ENCODE data around the gene CORO1C.

Gene CORO1C

GRCh38 chr12:108668063-108668462 is 63.3 kb downstream of the CORO1C start:
- Histone ChIP-seq H3K9ac (no peak overlapping the region), H3K4me1 (peaks cover 46% of the 10 kb centered on the region), H3K79me2 (peaks cover 25% of the 10 kb centered on the region), H3K4me2 (ENCODE audit: low read length) (peak overlapping the region; percentile 8), H3K27me3 (ENCODE audit: control insufficient read depth, insufficient read depth, low read length) (no peaks in the 10 kb centered on the region), H3K4me3 (ENCODE audit: low read depth, low read length) (no peak overlapping the region), H2AFZ (no peak overlapping the region), H3K27ac (peak overlapping the region; percentile 78), H3K36me3 (ENCODE audit: control insufficient read depth, insufficient read depth, low read length) (no peaks in the 10 kb centered on the region), H3K9me3 (ENCODE audit: control insufficient read depth, low read length) (no peaks in the 10 kb centered on the region)
- TF ChIP-seq, protein P1, sequence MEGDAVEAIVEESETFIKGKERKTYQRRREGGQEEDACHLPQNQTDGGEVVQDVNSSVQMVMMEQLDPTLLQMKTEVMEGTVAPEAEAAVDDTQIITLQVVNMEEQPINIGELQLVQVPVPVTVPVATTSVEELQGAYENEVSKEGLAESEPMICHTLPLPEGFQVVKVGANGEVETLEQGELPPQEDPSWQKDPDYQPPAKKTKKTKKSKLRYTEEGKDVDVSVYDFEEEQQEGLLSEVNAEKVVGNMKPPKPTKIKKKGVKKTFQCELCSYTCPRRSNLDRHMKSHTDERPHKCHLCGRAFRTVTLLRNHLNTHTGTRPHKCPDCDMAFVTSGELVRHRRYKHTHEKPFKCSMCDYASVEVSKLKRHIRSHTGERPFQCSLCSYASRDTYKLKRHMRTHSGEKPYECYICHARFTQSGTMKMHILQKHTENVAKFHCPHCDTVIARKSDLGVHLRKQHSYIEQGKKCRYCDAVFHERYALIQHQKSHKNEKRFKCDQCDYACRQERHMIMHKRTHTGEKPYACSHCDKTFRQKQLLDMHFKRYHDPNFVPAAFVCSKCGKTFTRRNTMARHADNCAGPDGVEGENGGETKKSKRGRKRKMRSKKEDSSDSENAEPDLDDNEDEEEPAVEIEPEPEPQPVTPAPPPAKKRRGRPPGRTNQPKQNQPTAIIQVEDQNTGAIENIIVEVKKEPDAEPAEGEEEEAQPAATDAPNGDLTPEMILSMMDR (IDR thresholded peaks at IDR 0.05) = no peak

DNA sequence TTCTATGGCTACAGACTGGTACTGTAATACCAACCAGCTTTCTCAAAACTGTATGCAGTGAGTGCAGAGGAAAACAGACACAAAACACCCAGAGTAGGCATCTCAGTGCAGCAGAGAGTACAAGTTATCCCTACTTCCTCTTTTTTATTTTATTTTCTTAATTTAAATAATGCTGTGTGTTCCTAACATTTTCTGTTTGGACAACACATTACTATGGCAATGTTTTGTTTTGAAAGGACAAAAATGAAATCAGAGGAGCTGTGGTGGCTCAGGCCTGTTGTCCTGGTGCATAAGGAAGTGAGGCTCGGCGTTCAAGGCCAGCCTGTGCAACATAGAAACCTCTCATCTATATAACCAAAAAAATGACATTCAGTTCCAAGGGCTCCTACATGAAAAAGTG is 64.0 kb downstream of the CORO1C start:
- Histone ChIP-seq H3K27ac (peak overlapping the region; percentile 78), H2AFZ (no peak overlapping the region), H3K79me2 (peaks cover 24% of the 10 kb centered on the region), H3K4me3 (ENCODE audit: low read depth, low read length) (no peak overlapping the region), H3K4me2 (ENCODE audit: low read length) (no peak overlapping the region), H3K27me3 (ENCODE audit: control insufficient read depth, insufficient read depth, low read length) (no peaks in the 10 kb centered on the region), H3K9me3 (ENCODE audit: control insufficient read depth, low read length) (no peaks in the 10 kb centered on the region), H3K4me1 (peaks cover 46% of the 10 kb centered on the region), H3K36me3 (ENCODE audit: control insufficient read depth, insufficient read depth, low read length) (no peaks in the 10 kb centered on the region), H3K9ac (no peak overlapping the region)
- TF ChIP-seq, protein P1 (IDR thresholded peaks at IDR 0.05) = no peak

GRCh38 chr12:108666401-108666881 is 64.9 kb downstream of the CORO1C start:
- Histone ChIP-seq H3K4me2 (ENCODE audit: low read length) (peak overlapping the region; percentile 11), H3K4me3 (ENCODE audit: low read depth, low read length) (no peak overlapping the region), H2AFZ (no peak overlapping the region), H3K27ac (peak overlapping the region; percentile 78), H3K9me3 (ENCODE audit: control insufficient read depth, low read length) (no peaks in the 10 kb centered on the region), H3K4me1 (peaks cover 44% of the 10 kb centered on the region), H3K79me2 (peaks cover 23% of the 10 kb centered on the region), H3K36me3 (ENCODE audit: control insufficient read depth, insufficient read depth, low read length) (no peaks in the 10 kb centered on the region), H3K9ac (no peak overlapping the region), H3K27me3 (ENCODE audit: control insufficient read depth, insufficient read depth, low read length) (no peaks in the 10 kb centered on the region)
- TF ChIP-seq, protein P1 (IDR thresholded peaks at IDR 0.05) = no peak

GRCh38 chr12:108665608-108666202 is 65.6 kb downstream of the CORO1C start:
- Histone ChIP-seq H3K4me3 (ENCODE audit: low read depth, low read length) (no peak overlapping the region), H3K27ac (peak overlapping the region; percentile 78), H3K36me3 (ENCODE audit: control insufficient read depth, insufficient read depth, low read length) (no peaks in the 10 kb centered on the region), H3K79me2 (peaks cover 20% of the 10 kb centered on the region), H3K4me2 (ENCODE audit: low read length) (no peak overlapping the region), H3K9me3 (ENCODE audit: control insufficient read depth, low read length) (no peaks in the 10 kb centered on the region), H3K4me1 (peaks cover 40% of the 10 kb centered on the region), H3K27me3 (ENCODE audit: control insufficient read depth, insufficient read depth, low read length) (no peaks in the 10 kb centered on the region), H3K9ac (no peak overlapping the region), H2AFZ (no peak overlapping the region)
- TF ChIP-seq, protein P1 (IDR thresholded peaks at IDR 0.05) = no peak

All from parathyroid adenoma (tissue), 2 donors.